ENCODE measurements around the gene NANOS2. TPM values are rescaled to one million over a fixed set of nuclear protein-coding genes. Genes with fewer than 3 reads are reported as not detected.
A peak's percentile ranks its signal among the peaks of the same experiment; 100 is the strongest.

NANOS2 gene
- total and polyA plus RNA-seq, 9 of the 15 experiments (the other 6 are each of a cell fraction or from before 2014, with no cell fraction given): not detected

- ATAC-seq: no peak
- 92% methylated on average over 10 of the region's 69 CpGs for WGBS (ENCODE audit: insufficient coverage, low coverage, missing lambda C conversion rate)
- Histone ChIP-seq H2AFZ (ENCODE audit: low read depth, low read length) (no peak overlapping the region), H3K4me3 (peak overlapping the region; percentile 52), H3K9me1 (ENCODE audit: control insufficient read depth, insufficient read depth, low read length) (no peaks in the 10 kb centered on the region), H3K27me3 (ENCODE audit: control insufficient read depth in 2 of 2, insufficient read depth in 2 of 2, low read length in 2 of 2) (no peaks in the 10 kb centered on the region), H3K36me3 (ENCODE audit: control insufficient read depth, insufficient read depth, low read length) (peaks cover 29% of the 10 kb centered on the region), H3K4me2 (ENCODE audit: insufficient read depth, low read length) (no peak overlapping the region), H3K4me1 (replicated peaks in 1 of 2; ENCODE audit: control insufficient read depth in 2 of 2, insufficient read depth in 2 of 2, low read length in 2 of 2) (peaks cover 6 to 25% of the 10 kb centered on the region in 2 experiments; a peak in 4 of 5 replicates), H3K9me3 (replicated peaks; ENCODE audit: control insufficient read depth, insufficient read depth, low read depth, low read length) (no peaks in the 10 kb centered on the region), H3K79me2 (ENCODE audit: control insufficient read depth, insufficient read depth, low read length) (peaks cover 20% of the 10 kb centered on the region), H3K9ac (ENCODE audit: insufficient read depth in 1 of 2, low read depth in 2 of 2, low read length in 2 of 2) (peak overlapping the region in 1 of 2 experiments; percentile 94; a peak in 3 of 4 replicates), H3K27ac (ENCODE audit: extremely low read depth, low read depth, low read length) (no peak overlapping the region), H4K20me1 (replicated peaks; ENCODE audit: control insufficient read depth, insufficient read depth, low read length) (no peaks in the 10 kb centered on the region)
- intact Hi-C loops (cut with micrococcal nuclease): no loop called here
- no peak for DNase-seq (ENCODE audit: extremely low read depth in 1 of 4, low spot score in 3 of 4)
- ChIA-PET CTCF (ENCODE audit: low intra/inter-chr PET ratio) (no interaction called here), POLR2A (interaction anchor here (1.0 to 1.7 kb wide), 2 partner anchors 10 to 14 kb away, joined by 3 to 4 read pairs; no protein-coding TSS in a partner anchor)
- no peak for FAIRE-seq
- in situ Hi-C loops (cut with MboI): no loop called here
- BruUV-seq (replicated peaks): no TSS peak
- TF ChIP-seq, protein P1, sequence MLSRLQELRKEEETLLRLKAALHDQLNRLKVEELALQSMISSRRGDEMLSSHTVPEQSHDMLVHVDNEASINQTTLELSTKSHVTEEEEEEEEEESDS (CRISPR knock-in tag; IDR thresholded peaks at IDR 0.05): no peak
- no peak for TF ChIP-seq BDP1 (IDR thresholded peaks at IDR 0.05; ENCODE audit: insufficient read depth, insufficient read length)
- peak; percentile 27; the same call in 1 of the 2 replicates for TF ChIP-seq POLR2G (IDR thresholded peaks at IDR 0.05; ENCODE audit: low read depth, low read length)
- TF ChIP-seq MAX (CRISPR knock-in tag; IDR thresholded peaks at IDR 0.05): peak; percentile 45; the same call in 1 of the 2 replicates
- TF ChIP-seq RBM14 (IDR thresholded peaks at IDR 0.05; ENCODE audit: borderline replicate concordance, insufficient read depth, low read depth, low read length): 0 out of 2 replicates have a peak, but pooled peaks have one; percentile 1
- no peak for TF ChIP-seq COPS2 (conservative IDR thresholded peaks at IDR 0.05)
- peak; percentile 84 for TF ChIP-seq CEBPG (CRISPR knock-in tag; IDR thresholded peaks at IDR 0.05)
- peak; percentile 73 to 81 for TF ChIP-seq CEBPG (tag; conservative IDR thresholded peaks at IDR 0.05 in 1 of 2, IDR thresholded peaks at IDR 0.05 in 1 of 2)
- TF ChIP-seq RFX5 (IDR thresholded peaks at IDR 0.05; ENCODE audit: low read depth, low read length): no peak
- TF ChIP-seq, protein P2, sequence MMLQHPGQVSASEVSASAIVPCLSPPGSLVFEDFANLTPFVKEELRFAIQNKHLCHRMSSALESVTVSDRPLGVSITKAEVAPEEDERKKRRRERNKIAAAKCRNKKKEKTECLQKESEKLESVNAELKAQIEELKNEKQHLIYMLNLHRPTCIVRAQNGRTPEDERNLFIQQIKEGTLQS (IDR thresholded peaks at IDR 0.05): peak; percentile 20; the same call in 1 of the 2 replicates
- TF ChIP-seq, protein P2 (CRISPR knock-in tag; conservative IDR thresholded peaks at IDR 0.05): no peak
- no peak; a peak in 1 of 4 replicates for TF ChIP-seq TEAD1 (CRISPR knock-in tag; IDR thresholded peaks at IDR 0.05)
- TF ChIP-seq, protein P3, sequence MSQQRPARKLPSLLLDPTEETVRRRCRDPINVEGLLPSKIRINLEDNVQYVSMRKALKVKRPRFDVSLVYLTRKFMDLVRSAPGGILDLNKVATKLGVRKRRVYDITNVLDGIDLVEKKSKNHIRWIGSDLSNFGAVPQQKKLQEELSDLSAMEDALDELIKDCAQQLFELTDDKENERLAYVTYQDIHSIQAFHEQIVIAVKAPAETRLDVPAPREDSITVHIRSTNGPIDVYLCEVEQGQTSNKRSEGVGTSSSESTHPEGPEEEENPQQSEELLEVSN (IDR thresholded peaks at IDR 0.05; ENCODE audit: borderline replicate concordance in 1 of 2, extremely low read depth in 1 of 2, insufficient read depth in 1 of 2, insufficient read length in 1 of 2, low read depth in 1 of 2, low read length in 1 of 2, poor library complexity in 1 of 2, severe bottlenecking in 1 of 2): peak in 1 of 2 experiments; percentile 6
- no peak for TF ChIP-seq ZNF586 (CRISPR knock-in tag; conservative IDR thresholded peaks at IDR 0.05)
- TF ChIP-seq HNRNPL (IDR thresholded peaks at IDR 0.05; ENCODE audit: low read depth, low read length): 0 out of 2 replicates have a peak, but pooled peaks have one; percentile 27
- peak; percentile 62 for TF ChIP-seq CEBPB (tag; IDR thresholded peaks at IDR 0.05)
- TF ChIP-seq, protein P4, sequence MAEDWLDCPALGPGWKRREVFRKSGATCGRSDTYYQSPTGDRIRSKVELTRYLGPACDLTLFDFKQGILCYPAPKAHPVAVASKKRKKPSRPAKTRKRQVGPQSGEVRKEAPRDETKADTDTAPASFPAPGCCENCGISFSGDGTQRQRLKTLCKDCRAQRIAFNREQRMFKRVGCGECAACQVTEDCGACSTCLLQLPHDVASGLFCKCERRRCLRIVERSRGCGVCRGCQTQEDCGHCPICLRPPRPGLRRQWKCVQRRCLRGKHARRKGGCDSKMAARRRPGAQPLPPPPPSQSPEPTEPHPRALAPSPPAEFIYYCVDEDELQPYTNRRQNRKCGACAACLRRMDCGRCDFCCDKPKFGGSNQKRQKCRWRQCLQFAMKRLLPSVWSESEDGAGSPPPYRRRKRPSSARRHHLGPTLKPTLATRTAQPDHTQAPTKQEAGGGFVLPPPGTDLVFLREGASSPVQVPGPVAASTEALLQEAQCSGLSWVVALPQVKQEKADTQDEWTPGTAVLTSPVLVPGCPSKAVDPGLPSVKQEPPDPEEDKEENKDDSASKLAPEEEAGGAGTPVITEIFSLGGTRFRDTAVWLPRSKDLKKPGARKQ (CRISPR knock-in tag; IDR thresholded peaks at IDR 0.05): peak; percentile 91
Measured at GRCh38 chr19:45901432-45901911, 13.1 kb downstream of the NANOS2 start.

All from K562 (cell line).